ENCODE measurements around the gene LYSMD4.

The LYSMD4 gene

GRCh38 chr15:99706557-99707303 lies 26.5 kb downstream of the LYSMD4 start:
- no peak for DNase-seq (ENCODE audit: low read depth in 2 of 2)

GRCh38 chr15:99704444-99704838 lies 28.8 kb downstream of the LYSMD4 start:
- no peak for DNase-seq (ENCODE audit: low read depth in 2 of 2)

GRCh38 chr15:99703603-99704443 lies 29.4 kb downstream of the LYSMD4 start:
- DNase-seq (ENCODE audit: low read depth in 2 of 2), result no peak

GRCh38 chr15:99702895-99703602 lies 30.2 kb downstream of the LYSMD4 start:
- DNase-seq (ENCODE audit: low read depth in 2 of 2), result no peak

- DNase-seq (ENCODE audit: low read depth in 2 of 2), result no peak
Observed at GRCh38 chr15:99696096-99696495, 37.1 kb downstream of the LYSMD4 start.

- no peak for DNase-seq (ENCODE audit: low read depth in 2 of 2)
Observed at GRCh38 chr15:99692825-99693224, 40.4 kb downstream of the LYSMD4 start.

GRCh38 chr15:99686290-99686689 lies 46.9 kb downstream of the LYSMD4 start:
- DNase-seq (ENCODE audit: low read depth in 2 of 2), result no peak

- DNase-seq (ENCODE audit: low read depth in 2 of 2), result no peak
Observed at GRCh38 chr15:99683000-99683670, 50.1 kb downstream of the LYSMD4 start.

- no peak for DNase-seq (ENCODE audit: low read depth in 2 of 2)
Observed at GRCh38 chr15:99682455-99682854, 50.8 kb downstream of the LYSMD4 start.

- no peak for DNase-seq (ENCODE audit: low read depth in 2 of 2)
Observed at GRCh38 chr15:99681990-99682389, 51.2 kb downstream of the LYSMD4 start.

GRCh38 chr15:99680276-99680675 lies 53.0 kb downstream of the LYSMD4 start:
- DNase-seq (ENCODE audit: low read depth in 2 of 2), result no peak

- no peak for DNase-seq (ENCODE audit: low read depth in 2 of 2)
Observed at GRCh38 chr15:99677540-99678134, 55.6 kb downstream of the LYSMD4 start.

All from stimulated activated CD4-positive, alpha-beta T cell treated with anti-CD3 and anti-CD28 coated beads, Interleukin-4, amount 100 ng/mL, for 48 hours (primary cell).